Medulla oblongata (tissue), 1 donor: ENCODE results near the gene CNOT6.
"Not testable (repeated sequence)": the region's sequence is repeated elsewhere in the genome, so short reads cannot be mapped to it uniquely, and the experiment has no call there.

Source experiments
- DNase-seq: peaks from one replicate; pipeline ENCODE4 v3.0.0-alpha.2; 2015; ENCODE audit errors: extremely low spot score

Gene CNOT6

GRCh38 chr5:180519098-180519497, 24.9 kb downstream of the CNOT6 start:
- no peak for DNase-seq

DNA sequence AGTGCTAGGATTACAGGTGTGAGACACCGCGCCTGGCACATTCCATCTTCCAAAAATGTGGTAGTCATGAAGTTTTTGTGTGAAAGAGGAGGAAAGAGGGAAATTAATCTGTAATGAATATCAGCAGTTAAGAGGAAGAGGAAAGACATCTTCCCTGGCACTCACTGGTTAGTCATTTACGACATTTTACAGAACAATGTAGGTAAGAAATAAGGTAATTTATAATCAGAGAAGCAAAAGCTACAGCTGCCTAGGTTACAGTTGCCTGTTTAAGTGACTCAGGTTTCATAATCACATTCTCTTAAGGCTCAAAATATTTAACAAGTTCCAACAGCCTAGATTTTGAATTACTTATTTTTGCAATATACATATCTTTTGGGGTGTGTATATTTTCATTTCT, 26.9 kb downstream of the CNOT6 start:
- no peak for DNase-seq

DNA sequence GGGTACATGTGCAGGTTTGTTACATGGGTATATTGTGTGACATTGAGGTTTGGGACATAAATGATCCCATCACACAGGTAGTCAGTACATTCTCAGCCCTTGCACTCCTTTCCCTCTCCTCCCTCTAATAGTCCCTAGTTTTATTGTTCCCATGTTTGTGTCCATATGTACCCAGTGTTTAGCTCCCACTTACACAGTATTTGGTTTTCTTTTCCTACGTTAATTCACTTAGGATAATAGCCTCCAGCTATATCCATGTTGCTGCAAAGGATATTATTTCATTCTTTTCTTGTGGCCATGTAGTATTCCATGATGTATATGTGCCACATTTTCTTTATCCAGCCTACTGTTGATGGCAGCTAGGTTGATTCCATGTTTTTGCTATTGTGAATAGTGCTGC, 27.4 kb downstream of the CNOT6 start:
- DNase-seq, result no peak

GRCh38 chr5:180522330-180522729, 28.2 kb downstream of the CNOT6 start:
- no peak for DNase-seq

- no peak for DNase-seq
These were observed 29.7 kb downstream of the CNOT6 start for GRCh38 chr5:180523629-180524466.

GRCh38 chr5:180525399-180525798, 31.2 kb downstream of the CNOT6 start:
- DNase-seq, result no peak

GRCh38 chr5:180526269-180526668, 32.1 kb downstream of the CNOT6 start:
- DNase-seq, result no peak

GRCh38 chr5:180527659-180528058, 33.5 kb downstream of the CNOT6 start:
- no peak for DNase-seq

GRCh38 chr5:180531036-180531585, 36.9 kb downstream of the CNOT6 start:
- DNase-seq, result not testable (repeated sequence)

DNA sequence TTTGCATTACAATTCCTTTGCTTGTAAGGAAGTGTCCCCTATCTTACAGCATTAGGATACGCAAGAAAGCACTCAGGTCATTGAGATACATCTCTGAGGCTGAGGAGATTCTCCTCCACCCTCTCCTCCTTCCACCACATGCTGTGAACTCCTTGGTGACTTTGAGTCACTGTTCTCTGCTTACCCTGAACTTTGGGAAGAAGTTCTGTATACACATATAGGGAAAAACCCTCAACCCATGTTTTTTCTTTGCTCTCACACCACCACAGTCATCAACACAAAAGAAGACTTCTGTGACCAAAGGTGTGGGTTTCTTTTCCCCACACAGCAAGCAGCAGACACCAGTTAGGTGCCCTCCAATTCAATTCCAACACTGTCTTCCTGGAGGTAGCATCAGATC, 38.1 kb downstream of the CNOT6 start:
- DNase-seq, result no peak

DNA sequence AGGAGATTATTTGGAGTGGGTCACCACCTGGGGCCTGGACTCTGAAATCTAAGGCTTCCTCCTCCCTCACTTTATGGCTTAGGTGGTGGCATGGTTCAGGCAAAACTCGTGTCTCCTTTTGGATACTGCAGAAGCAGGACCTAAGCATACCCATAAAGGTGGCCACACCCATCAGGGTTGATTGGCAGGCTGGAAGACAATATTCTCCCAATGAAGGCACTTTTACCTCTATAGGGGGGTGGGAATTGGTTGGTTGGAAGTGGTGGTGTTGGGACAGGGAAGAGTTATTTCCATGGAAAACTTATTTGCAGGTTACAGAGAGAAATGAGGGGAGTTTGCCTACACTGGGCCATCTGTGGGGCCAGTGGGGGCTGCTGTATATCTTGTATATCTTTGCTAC, 39.7 kb downstream of the CNOT6 start:
- DNase-seq, result no peak

- DNase-seq, result no peak
These were observed 41.4 kb downstream of the CNOT6 start for GRCh38 chr5:180535573-180535972.

GRCh38 chr5:180540050-180540694, 46.0 kb downstream of the CNOT6 start:
- DNase-seq, result no peak

DNA sequence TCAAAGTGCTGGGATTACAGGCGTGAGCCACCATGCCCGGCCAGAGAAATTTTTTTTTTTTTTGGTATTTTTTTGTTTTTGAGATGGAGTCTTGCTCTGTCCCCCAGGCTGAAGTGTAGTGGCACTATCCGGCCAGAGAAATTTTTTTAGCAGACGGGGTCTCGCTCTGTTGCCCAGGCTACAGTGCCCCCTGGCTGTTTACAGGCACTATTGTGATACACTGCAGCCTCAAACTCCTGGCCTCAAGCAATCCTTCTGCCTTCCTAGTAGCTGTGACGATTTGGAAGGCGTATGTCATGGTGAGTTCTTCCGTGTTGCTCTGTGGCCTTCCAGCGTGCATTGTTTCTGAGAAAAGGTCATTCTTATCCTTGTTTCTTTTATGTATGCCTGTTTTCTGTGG, 47.5 kb downstream of the CNOT6 start:
- DNase-seq, result no peak

GRCh38 chr5:180545248-180545647, 51.1 kb downstream of the CNOT6 start:
- DNase-seq, result no peak

- DNase-seq, result no peak
These were observed 54.4 kb downstream of the CNOT6 start for GRCh38 chr5:180548563-180548962.

DNA sequence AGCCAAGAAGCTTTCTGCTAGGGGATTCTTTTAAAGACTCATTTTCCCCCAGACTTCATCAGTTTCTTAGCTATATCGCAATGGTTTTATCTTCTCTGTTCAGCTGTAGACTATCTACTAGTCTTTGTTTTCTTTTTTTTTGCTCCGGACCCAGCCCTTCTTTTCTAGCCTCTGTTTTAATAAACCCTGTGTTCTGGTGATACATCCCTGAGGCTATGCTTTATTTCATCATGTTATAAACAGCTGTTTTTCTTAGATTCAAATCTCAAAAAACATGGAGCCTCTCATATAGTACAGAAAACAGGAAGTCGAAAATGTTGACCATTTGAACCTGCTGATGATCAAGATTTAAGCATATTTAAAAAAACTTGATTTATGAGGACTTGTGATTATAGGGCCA, 59.4 kb downstream of the CNOT6 start:
- no peak for DNase-seq

- no peak for DNase-seq
These were observed 61.2 kb downstream of the CNOT6 start for GRCh38 chr5:180555168-180555921.

DNA sequence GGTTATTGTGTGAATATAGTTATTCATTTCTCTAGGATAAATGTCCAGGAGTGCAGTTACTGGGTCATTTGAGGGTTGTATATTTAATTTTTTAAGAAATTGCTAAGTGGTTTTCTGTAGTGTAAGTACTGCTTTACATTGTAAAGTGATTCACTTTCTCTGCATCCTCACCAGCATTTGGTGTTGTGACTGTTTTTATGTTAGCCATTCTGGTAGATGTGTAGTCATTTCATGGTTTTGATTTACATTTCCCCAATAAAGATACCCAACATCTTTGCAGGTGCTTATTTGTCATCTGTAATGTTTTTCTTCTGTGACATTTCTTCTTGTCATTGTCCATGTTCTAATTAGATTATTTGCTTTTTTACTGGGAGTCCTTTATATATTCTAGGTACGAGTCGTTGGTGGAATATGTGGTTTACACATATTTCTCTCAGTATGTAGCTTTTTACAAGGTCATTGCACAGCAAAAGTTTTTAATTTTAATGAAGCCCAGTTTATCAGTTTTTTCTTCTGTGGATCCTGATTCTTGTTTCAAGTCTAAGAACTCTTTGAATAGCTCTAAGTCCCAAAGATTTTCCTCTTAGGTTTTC, 63.1 kb downstream of the CNOT6 start:
- no peak for DNase-seq

DNA sequence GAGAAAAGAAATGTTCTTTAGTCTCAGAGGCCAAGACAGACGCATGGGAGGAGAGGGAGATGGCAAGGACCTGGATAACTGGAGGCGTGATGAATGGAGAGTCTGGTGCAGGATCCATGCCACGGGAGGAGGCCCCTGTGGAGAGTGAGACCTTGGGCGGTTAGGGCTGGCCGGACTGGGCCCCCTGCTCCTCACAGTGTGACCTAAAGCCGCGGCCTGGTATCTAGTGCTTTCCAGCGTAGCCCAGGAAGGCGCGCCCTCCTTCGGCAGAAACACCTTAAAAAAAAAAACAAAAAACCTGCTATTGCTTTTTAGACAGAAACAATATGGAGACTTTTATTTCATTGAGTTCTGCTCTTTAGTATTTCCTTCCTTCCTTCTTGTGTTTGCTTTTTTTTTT, 64.1 kb downstream of the CNOT6 start:
- DNase-seq, result no peak

GRCh38 chr5:180563994-180564393, 69.8 kb downstream of the CNOT6 start:
- no peak for DNase-seq

- no peak for DNase-seq
These were observed 74.7 kb downstream of the CNOT6 start for GRCh38 chr5:180568914-180569313.
